Fibroblast of skin of scalp (primary cell): ENCODE measurements around the gene FUT1.
"Not testable (repeated sequence)": the region's sequence is repeated elsewhere in the genome, so short reads cannot be mapped to it uniquely, and the experiment has no call there.

ENCODE experiments used
- DNase-seq: peaks from one replicate; pipeline ENCODE4 v3.0.0-alpha.2; 2013

The FUT1 gene

GRCh38 chr19:48768171-48768753, 15.8 kb upstream of the FUT1 start:
- not testable (repeated sequence) for DNase-seq

- not testable (repeated sequence) for DNase-seq
Observed at GRCh38 chr19:48765816-48766215, 13.4 kb upstream of the FUT1 start.

- DNase-seq: no peak
Observed at GRCh38 chr19:48760504-48761205, 8.2 kb upstream of the FUT1 start.

GRCh38 chr19:48757741-48758144, 5.3 kb upstream of the FUT1 start:
- DNase-seq: no peak

- DNase-seq: no peak
Observed at GRCh38 chr19:48757089-48757675, 4.7 kb upstream of the FUT1 start.

- DNase-seq: no peak
Observed at GRCh38 chr19:48756686-48757085, 4.2 kb upstream of the FUT1 start.

GRCh38 chr19:48756212-48756611, 3.8 kb upstream of the FUT1 start:
- no peak for DNase-seq

- no peak for DNase-seq
Observed at GRCh38 chr19:48755787-48756186, 3.3 kb upstream of the FUT1 start.

GRCh38 chr19:48755084-48755641, 2.7 kb upstream of the FUT1 start, which contains the start of gene FGF21:
TSS of gene FGF21 (plus strand) at chr19:48755524. CDS start at chr19:48756237, 713 bp downstream.
- DNase-seq: peak; percentile 31

GRCh38 chr19:48751845-48752495, 471 bp downstream of the FUT1 start:
- no peak for DNase-seq

- DNase-seq: no peak
Observed at GRCh38 chr19:48750771-48751504, 1.5 kb downstream of the FUT1 start.

GRCh38 chr19:48750351-48750750, 2.1 kb downstream of the FUT1 start:
- no peak for DNase-seq

GRCh38 chr19:48749571-48750198, 2.8 kb downstream of the FUT1 start:
- DNase-seq: no peak

GRCh38 chr19:48746738-48747575, 5.5 kb downstream of the FUT1 start, which contains the start of gene IZUMO1:
TSS of gene IZUMO1 (minus strand) at chr19:48746909. CDS start at chr19:48745859, 1,050 bp downstream.
- peak; percentile 92 for DNase-seq

- DNase-seq: no peak
Observed at GRCh38 chr19:48746110-48746509, 6.3 kb downstream of the FUT1 start.

- peak; percentile 68 for DNase-seq
Observed at GRCh38 chr19:48745208-48745995, 7.0 kb downstream of the FUT1 start.

GRCh38 chr19:48742096-48742495, 10.3 kb downstream of the FUT1 start:
- no peak for DNase-seq

GRCh38 chr19:48741129-48741999, 11.1 kb downstream of the FUT1 start:
- no peak for DNase-seq
